Omental fat pad (tissue), 4 donors: Measurements from ENCODE around the gene GTF2H4. TPM values are rescaled to one million over a fixed set of nuclear protein-coding genes. Genes with fewer than 3 reads are reported as not detected.

ENCODE experiments used
- ATAC-seq: fragments of 150-250 bp; one replicate; pipeline ENCODE4 v1.9.1; 2016; ENCODE audit warnings: mild to moderate bottlenecking, moderate library complexity; ENCODE audit not compliant: low FRiP score
- DNase-seq: peaks from one replicate; pipeline ENCODE4 v3.0.0-alpha.2; 2019; ENCODE audit warnings: low spot score
- CTCF ChIP-seq, 3 donors: fragments of 450-650 bp; IDR thresholded peaks; one replicate each; pipeline ENCODE4 v1.5.1; 2016 to 2017; ENCODE audit warnings: antibody characterized with exemption in 3 of 3, mild to moderate bottlenecking in 3 of 3, moderate library complexity in 2 of 3
- total RNA-seq, 4 donors: library from RNA; depleted of rRNA; stranded (reverse); fragments of >200 nt; gene quantifications; one replicate each; pipeline ENCODE4 v1.1.0, GENCODE V29; 2016

The GTF2H4 gene
- total RNA-seq, 4 donors from 2014 or later = 10.3 to 22.2 (median 14.7) TPM

GRCh38 chr6:30930506-30930905 lies 22.5 kb downstream of the GTF2H4 start:
- TF ChIP-seq CTCF (IDR thresholded peaks at IDR 0.05) = no peak
- DNase-seq = no peak
- ATAC-seq = no peak

- DNase-seq = no peak
- no peak for TF ChIP-seq CTCF (IDR thresholded peaks at IDR 0.05)
Measured at GRCh38 chr6:30931272-30931671, 23.3 kb downstream of the GTF2H4 start.

GRCh38 chr6:30931969-30932645 lies 24.1 kb downstream of the GTF2H4 start, which contains the start of gene SFTA2:
Gene SFTA2, minus strand, starts transcription at chr6:30932170. Its CDS starts 74 bp downstream, at chr6:30932096.
- DNase-seq (no peak), ATAC-seq (no peak)
- TF ChIP-seq CTCF (IDR thresholded peaks at IDR 0.05) = no peak

More at GRCh38 chr6:30931272-30931671, 23.3 kb downstream of the GTF2H4 start:
- ATAC-seq = no peak

GRCh38 chr6:30932665-30933365 lies 24.8 kb downstream of the GTF2H4 start:
- no peak for DNase-seq
- ATAC-seq = no peak
- TF ChIP-seq CTCF (IDR thresholded peaks at IDR 0.05) = no peak

- TF ChIP-seq CTCF (IDR thresholded peaks at IDR 0.05) = no peak
- ATAC-seq (no peak), DNase-seq (no peak)
Measured at GRCh38 chr6:30935018-30935417, 27.0 kb downstream of the GTF2H4 start.

GRCh38 chr6:30937265-30937664 lies 29.3 kb downstream of the GTF2H4 start:
- TF ChIP-seq CTCF (IDR thresholded peaks at IDR 0.05) = no peak
- DNase-seq (no peak), ATAC-seq (no peak)

GRCh38 chr6:30938730-30939129 lies 30.7 kb downstream of the GTF2H4 start:
- ATAC-seq (no peak), DNase-seq (no peak)
- TF ChIP-seq CTCF (IDR thresholded peaks at IDR 0.05) = no peak
